Measurements from ENCODE around the gene AMD1.

GRCh38 chr6:110841266-110841665 is 33.3 kb upstream of the AMD1 start:
- TF ChIP-seq CTCF (conservative IDR thresholded peaks at IDR 0.05; ENCODE audit: low read length) (no peak), EZH2phosphoT487 (IDR thresholded peaks at IDR 0.05; ENCODE audit: borderline replicate concordance, low read depth, low read length) (no peak)

Measured in OCI-LY7 (cell line).